GM12873 (cell line): ENCODE results near the gene PSMB8.
A peak's percentile ranks its signal among the peaks of the same experiment; 100 is the strongest.

Experiments
- TF ChIP-seq, protein P1 (sequence below): IDR thresholded peaks from 2 replicates; pipeline ENCODE4 v1.5.1; 2012; ENCODE audit warnings: low read depth, mild to moderate bottlenecking, moderate library complexity, low read length, control low read depth; ENCODE audit not compliant: insufficient read depth; ENCODE audit errors: missing control alignments

The PSMB8 gene

DNA sequence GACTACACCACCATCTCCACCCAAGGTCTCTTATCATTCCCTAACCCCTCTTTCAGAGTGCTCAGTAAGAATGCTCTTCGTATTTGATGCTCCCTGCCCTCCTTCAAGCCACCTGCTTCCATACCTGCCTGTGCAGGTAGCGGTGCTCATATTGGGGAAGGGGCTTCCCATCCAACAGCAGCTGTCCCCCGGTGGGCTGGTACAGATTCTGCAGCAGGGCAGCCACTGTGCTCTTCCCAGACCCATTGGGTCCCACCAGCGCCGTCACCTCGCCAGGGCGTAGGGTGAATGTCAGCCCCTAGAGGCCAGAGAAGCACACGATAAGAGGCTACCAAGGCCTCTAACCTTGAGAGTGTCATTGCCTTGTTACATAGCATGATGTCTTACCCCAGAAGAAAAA is 3.9 kb upstream of the PSMB8 start:
- TF ChIP-seq, protein P1, sequence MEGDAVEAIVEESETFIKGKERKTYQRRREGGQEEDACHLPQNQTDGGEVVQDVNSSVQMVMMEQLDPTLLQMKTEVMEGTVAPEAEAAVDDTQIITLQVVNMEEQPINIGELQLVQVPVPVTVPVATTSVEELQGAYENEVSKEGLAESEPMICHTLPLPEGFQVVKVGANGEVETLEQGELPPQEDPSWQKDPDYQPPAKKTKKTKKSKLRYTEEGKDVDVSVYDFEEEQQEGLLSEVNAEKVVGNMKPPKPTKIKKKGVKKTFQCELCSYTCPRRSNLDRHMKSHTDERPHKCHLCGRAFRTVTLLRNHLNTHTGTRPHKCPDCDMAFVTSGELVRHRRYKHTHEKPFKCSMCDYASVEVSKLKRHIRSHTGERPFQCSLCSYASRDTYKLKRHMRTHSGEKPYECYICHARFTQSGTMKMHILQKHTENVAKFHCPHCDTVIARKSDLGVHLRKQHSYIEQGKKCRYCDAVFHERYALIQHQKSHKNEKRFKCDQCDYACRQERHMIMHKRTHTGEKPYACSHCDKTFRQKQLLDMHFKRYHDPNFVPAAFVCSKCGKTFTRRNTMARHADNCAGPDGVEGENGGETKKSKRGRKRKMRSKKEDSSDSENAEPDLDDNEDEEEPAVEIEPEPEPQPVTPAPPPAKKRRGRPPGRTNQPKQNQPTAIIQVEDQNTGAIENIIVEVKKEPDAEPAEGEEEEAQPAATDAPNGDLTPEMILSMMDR = peak; percentile 16

DNA sequence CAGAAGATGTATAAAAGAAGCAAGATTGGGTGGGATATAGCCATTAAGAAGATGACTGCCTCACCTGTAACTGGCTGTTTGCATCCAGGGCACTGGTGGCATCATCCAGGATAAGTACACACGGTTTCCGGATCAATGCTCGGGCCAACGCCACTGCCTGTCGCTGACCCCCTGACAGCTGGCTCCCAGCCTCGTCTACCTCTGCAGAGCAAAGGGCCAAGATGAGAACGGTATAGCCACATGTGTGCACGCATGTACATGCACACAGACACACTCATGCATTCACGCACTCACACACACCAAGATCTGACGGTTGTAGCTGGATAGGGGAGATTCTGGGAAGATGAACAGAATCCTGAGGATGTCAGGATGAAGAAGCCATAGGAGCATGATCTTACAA is 3.2 kb upstream of the PSMB8 start:
- TF ChIP-seq, protein P1 = no peak

DNA sequence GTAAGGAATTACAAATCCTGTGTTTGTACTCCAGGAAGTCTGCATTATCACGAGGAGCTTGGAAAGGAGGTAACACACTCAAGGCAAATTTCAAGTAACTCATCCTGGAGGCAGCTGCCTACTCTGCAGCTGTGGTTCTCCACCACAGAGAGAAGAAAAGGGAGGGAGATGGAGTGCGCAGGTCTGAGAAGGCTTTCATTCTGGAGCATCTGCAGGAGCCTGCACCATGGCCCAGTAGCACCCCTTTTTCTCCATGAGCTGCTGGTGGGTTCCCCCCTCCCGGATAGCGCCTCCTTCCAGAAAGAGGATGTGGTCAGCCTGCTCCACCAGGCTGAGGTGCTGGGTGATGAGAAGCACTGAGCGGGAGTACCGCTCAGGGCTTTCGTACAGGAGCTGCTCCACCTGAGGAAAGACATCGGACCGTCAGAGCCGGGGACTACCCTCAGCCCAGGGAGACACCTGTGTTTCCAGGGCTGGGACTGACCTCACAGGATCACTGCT is 1.6 kb upstream of the PSMB8 start:
- TF ChIP-seq, protein P1 = no peak

DNA sequence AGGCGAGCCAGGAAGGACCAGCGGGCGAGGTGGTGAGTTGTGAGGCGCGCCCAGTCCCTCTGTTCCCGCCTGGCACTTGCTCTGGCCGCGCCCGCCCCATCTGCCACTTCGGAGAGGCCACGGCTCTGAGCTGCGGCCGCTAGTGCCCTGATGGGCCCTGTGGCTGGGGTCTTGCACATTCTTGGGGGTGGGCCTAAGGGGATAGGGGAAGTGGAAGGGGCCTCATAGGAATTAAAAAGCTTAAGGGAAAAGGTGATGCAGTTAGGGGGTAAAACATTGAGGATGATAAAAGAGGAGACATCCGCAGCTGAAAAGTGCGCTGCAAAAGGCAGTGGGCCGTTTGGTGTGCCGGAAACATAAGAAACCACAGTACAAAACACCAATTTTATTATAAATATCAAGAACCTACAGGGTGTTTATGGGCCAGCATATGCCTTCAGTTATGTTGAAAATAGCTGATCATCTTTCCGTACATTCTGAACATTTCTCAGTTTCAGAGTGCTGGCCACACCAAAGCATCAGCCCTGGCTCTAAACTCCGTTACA is 1.1 kb upstream of the PSMB8 start:
- TF ChIP-seq, protein P1 = no peak

DNA sequence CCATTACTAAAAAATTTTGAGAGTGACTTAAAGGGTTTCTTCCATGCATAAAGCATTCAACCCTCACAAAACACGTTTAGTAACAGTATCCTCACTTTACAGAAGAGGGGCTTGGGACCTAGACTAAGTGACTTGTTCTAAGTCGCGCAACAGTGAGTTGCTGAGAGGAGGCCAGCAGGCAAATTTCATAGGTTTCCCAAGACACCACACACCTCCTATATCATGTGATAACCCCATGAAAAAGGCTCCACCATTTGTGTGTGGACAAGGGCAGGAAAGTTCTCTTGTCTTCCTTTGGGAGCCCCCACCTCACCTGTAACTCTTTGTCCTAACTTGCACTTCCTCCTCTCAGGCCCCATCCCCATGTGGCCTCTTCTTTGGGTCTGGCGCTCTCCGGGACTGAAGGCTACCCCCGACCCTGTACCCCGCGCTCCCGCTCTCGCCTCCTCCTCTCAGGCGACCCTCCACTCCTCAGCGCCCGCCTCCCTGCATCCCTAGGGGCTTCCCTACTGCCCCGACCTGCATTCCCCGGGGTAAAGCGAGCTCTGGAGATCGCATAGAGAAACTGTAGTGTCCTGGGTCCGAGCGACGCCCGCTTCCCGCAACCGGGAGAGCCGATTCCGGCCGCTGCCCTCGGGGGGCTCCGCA is 392 bp downstream of the PSMB8 start:
- TF ChIP-seq, protein P1 = no peak

DNA sequence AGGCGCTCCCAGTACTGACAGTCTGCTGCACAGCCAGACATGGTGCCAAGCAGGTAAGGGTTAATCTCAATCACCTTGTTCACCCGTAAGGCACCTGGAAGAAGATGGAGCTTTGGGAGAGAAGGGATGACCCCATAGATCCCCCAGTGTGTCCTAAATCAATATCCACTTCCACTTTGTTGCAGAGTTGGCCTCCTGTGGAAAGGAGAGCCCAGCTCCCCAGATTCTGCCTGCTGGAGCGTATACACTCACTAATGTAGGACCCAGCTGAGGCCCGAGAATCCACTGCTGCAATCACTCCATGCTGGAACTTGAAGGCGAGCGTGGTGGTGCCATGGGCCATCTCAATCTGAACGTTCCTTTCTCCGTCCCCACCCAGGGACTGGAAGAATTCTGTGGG is 1.2 kb downstream of the PSMB8 start:
- TF ChIP-seq, protein P1 = no peak

DNA sequence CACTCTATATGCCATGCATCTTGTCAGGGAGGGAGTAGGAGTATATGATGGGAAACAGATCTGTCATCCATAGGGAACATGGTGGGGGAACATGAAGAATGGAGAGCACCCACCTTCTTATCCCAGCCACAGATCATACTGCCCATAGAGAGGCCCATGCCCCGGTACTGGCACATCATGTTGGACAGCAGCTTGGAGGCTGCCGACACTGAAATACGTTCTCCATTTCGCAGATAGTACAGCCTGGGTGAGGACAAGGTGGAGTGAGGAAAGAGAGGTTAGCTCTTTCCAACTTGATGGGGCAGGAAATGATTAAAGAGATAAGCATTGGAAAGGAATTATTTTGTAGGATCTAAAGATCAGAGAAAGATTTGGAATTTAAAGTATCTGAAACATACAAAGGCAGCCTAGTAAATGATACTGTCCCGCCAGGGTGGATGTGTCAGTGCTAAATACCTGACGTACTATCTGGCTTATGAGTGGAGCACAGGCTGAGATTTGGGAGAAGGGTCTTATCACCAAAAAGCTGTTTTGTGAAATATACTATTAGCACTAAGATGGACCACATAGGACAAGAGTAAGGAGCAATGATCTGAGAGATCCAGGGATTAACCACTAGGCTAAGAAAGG is 1.7 kb downstream of the PSMB8 start:
- TF ChIP-seq, protein P1 = no peak
